Stimulated activated CD4-positive, alpha-beta T cell treated with anti-CD3 and anti-CD28 coated beads, Interleukin-15, amount 100 ng/mL, for 24 hours (primary cell): ENCODE measurements around the gene ETNK2.

Experiments
- DNase-seq: peaks from one replicate; pipeline ENCODE4 v3.0.0-alpha.2; 2020

The ETNK2 gene

GRCh38 chr1:204151552-204152309, at the start of gene ETNK2:
Gene ETNK2, minus strand, starts transcription at chr1:204152044. Its CDS starts 192 bp downstream, at chr1:204151852.
- DNase-seq, result peak; percentile 50

- DNase-seq, result no peak
These were observed 49.6 kb upstream of the ETNK2 start for GRCh38 chr1:204201348-204202040.

- DNase-seq, result no peak
These were observed 47.7 kb upstream of the ETNK2 start for GRCh38 chr1:204199579-204199978.

GRCh38 chr1:204198348-204199340, 46.8 kb upstream of the ETNK2 start:
- DNase-seq, result no peak

GRCh38 chr1:204197068-204197467, 45.2 kb upstream of the ETNK2 start:
- DNase-seq, result no peak

GRCh38 chr1:204196068-204196795, 44.4 kb upstream of the ETNK2 start, which contains the start of gene KISS1:
Gene KISS1, minus strand, starts transcription at chr1:204196491. Its CDS starts 3,615 bp downstream, at chr1:204192876.
- DNase-seq, result no peak

- DNase-seq, result no peak
These were observed 42.9 kb upstream of the ETNK2 start for GRCh38 chr1:204194771-204195170.

GRCh38 chr1:204194080-204194479, 42.2 kb upstream of the ETNK2 start:
- no peak for DNase-seq

- no peak for DNase-seq
These were observed 40.9 kb upstream of the ETNK2 start for GRCh38 chr1:204192589-204193352.

- no peak for DNase-seq
These were observed 40.2 kb upstream of the ETNK2 start for GRCh38 chr1:204192046-204192445.

- DNase-seq, result no peak
These were observed 39.6 kb upstream of the ETNK2 start for GRCh38 chr1:204191456-204191855.

- DNase-seq, result peak; percentile 23
These were observed 38.7 kb upstream of the ETNK2 start for GRCh38 chr1:204190212-204191211.

GRCh38 chr1:204188959-204189639, 37.3 kb upstream of the ETNK2 start:
- no peak for DNase-seq

GRCh38 chr1:204186597-204186996, 34.8 kb upstream of the ETNK2 start:
- DNase-seq, result no peak

GRCh38 chr1:204181116-204181515, 29.3 kb upstream of the ETNK2 start:
- DNase-seq, result no peak

- no peak for DNase-seq
These were observed 28.3 kb upstream of the ETNK2 start for GRCh38 chr1:204180133-204180532.

- DNase-seq, result no peak
These were observed 26.8 kb upstream of the ETNK2 start for GRCh38 chr1:204178487-204179281.

GRCh38 chr1:204177133-204177532, 25.3 kb upstream of the ETNK2 start:
- no peak for DNase-seq

GRCh38 chr1:204176049-204176448, 24.2 kb upstream of the ETNK2 start:
- DNase-seq, result no peak
